ENCODE results near the gene SAMD11.
"Not testable (repeated sequence)": the region's sequence is repeated elsewhere in the genome, so short reads cannot be mapped to it uniquely, and the experiment has no call there.

The SAMD11 gene, protein sequence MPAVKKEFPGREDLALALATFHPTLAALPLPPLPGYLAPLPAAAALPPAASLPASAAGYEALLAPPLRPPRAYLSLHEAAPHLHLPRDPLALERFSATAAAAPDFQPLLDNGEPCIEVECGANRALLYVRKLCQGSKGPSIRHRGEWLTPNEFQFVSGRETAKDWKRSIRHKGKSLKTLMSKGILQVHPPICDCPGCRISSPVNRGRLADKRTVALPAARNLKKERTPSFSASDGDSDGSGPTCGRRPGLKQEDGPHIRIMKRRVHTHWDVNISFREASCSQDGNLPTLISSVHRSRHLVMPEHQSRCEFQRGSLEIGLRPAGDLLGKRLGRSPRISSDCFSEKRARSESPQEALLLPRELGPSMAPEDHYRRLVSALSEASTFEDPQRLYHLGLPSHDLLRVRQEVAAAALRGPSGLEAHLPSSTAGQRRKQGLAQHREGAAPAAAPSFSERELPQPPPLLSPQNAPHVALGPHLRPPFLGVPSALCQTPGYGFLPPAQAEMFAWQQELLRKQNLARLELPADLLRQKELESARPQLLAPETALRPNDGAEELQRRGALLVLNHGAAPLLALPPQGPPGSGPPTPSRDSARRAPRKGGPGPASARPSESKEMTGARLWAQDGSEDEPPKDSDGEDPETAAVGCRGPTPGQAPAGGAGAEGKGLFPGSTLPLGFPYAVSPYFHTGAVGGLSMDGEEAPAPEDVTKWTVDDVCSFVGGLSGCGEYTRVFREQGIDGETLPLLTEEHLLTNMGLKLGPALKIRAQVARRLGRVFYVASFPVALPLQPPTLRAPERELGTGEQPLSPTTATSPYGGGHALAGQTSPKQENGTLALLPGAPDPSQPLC

DNA sequence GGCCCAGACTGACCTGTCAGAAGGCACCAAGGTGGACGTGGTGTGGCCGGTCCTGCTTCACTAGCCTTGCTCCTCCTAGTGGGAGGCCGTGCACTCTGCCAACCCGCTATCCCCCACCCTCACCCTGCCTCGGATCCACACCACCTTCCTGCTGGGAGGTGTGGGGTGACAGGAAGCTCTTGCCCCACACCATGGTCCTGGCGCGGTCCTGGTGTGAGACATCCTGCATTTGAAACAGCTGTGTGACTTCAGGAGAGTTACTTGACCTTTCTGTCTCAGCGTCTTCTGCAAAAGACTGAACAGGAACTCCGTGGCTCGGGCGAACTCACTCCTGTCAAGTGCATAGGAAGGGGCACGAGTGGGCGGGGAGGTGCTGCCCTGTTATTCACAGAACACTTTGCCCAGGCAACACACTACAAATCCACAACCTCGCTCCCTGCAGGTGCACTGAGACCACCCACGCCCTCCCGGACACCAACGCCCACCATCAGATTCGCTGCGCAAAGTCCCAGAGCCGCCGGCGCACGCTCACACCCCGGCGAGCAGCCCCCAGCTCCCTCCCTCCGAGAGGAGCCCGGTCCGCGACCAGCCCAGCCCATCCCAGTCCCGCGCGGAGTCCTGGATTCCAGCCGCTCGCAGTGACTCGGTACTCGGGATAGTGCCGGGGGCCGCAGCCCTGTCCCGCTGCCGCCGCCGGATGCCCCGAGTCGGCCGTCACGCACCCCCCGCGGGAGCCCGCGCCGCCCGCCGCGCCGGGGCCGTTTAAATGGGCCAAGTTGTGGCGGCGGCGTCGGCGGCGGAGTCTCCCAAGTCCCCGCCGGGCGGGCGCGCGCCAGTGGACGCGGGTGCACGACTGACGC lies at the start of gene SAMD11:
Gene SAMD11, plus strand, starts transcription at position 793 of the 860 bp plus-strand sequence. CDS start 509 bp downstream, outside the sequence.
- peak; percentile 28 for DNase-seq

DNA sequence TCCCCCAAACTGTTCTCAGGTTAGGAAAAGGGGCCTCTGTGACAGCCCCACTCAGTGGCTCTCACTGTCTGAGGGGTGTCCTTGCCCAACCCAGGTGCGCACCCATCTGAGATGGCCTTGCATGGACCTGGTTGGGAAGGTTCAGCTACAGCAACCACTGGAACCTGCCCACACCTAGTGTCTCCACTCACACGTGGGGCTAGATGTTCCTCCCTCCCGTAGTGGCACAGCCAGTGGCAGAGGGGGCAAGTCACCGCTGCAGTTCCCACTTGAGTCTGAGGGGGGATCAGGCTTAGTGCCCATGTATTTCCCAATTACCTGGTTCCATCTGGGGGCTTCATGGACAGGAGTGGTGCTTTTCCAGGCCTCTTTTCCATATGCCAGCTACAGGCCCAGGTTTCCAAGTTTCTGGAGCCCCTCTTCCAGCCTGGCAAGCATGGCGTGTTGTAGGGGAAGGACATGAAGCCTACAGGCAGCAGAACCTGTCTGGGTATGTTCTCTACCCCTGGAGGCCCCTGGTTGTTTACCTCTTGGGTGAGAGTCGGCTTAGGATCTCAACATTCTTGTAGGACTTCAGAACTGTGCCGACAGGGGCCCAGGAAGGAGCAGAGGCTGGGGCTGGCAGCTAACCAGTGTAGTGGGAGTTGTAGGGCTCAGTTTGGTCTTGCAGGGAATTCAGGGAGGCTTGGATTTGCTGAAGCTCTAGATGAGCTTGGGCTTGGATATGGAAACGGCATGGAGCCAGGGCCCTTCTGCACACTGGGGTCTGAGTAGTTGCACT lies 47.1 kb upstream of the SAMD11 start:
- DNase-seq: not testable (repeated sequence)

DNA sequence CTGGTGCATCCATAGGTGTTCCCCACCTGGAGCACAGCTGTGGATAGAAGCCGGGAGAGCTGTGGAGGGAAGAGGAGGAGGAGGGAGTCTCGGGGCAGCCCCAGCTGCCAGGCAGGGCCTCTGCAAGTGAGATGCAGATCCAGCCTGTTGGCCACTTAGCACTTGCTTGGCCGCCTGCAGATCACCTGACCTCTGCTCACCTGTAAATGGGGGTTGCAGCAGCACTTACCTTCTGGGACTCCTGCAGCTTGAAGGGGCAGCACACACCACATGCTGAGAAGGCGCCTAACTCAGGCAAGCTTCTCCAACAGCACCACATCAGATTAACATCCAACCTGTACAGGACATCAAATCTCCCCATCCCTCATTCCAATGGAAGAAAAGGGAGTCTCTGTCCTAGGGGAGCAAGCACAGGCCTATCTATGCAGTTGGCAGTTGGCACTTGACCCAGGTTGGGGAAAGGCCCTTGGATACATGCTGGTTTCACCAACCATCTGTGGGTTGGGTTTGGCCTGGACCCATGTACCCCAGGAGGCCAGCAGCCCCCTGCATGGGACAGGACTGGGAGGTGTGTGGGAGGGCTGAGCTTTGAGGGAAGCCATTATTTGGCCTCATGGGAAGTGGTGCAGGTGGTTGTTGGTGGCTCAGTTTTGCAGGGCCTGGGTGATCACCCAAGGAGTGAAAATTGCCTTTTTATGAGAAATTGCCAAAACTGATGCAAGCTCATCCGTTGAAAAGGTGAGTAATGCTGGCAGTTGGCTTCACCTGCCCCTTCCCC lies 46.3 kb upstream of the SAMD11 start:
- DNase-seq: not testable (repeated sequence)

DNA sequence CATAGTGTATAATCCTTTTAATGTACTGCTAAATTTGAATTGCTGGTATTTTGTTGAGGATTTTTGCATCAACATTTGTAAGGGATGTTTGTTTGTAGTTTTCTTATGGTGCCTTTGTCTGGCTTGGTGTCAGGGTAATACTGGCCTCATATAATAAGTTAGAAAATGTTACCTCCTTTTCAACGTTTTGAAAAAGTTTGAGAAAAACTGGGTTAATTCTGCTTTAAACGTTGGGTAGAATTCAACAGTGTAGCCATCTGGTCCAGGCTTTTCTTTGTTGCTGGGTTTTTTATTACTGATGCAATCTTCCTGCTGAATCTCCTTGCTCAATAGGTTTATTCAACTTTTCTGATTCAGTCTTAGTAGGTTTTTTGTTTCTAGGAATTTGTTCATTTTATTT lies 43.2 kb upstream of the SAMD11 start:
- not testable (repeated sequence) for DNase-seq

DNA sequence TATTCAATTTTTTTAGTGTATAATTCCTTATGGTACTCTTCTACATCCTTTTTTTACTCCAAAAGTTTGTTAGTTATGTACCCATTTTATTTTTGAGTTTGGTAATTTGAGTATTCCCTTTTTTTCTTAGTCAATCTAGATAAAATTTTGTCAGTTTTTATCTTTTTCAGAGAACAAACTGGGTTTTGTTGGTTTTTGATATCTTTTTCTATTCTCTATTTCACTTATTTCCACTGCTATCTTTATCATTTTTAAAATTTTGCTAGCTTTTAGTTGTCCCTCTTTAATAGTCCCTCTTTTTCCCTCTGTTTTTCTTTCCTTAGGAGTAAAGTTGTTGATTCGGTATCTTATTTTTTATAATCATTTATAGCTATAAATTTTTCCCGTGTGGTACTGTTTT lies 42.8 kb upstream of the SAMD11 start:
- not testable (repeated sequence) for DNase-seq

DNA sequence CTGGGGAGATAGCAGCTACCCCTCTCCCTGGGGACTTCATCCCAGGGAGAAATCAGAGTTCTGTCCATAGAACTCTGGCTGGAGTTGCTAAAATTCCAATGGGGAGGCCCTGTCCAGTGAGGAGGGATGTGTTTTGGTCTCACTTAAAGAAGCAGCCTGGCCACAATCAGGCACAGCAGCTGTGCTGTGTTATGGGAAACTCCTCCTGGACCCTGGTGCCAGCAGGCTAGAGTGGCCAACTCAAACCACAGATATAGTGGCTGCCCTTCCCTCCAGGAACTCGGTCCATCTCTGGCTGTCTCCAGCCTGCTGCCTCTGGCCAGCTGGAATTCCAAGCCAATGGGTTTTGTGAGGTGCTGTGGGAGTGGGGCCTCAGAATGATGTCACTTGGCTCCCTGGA lies 37.4 kb upstream of the SAMD11 start:
- DNase-seq: no peak

DNA sequence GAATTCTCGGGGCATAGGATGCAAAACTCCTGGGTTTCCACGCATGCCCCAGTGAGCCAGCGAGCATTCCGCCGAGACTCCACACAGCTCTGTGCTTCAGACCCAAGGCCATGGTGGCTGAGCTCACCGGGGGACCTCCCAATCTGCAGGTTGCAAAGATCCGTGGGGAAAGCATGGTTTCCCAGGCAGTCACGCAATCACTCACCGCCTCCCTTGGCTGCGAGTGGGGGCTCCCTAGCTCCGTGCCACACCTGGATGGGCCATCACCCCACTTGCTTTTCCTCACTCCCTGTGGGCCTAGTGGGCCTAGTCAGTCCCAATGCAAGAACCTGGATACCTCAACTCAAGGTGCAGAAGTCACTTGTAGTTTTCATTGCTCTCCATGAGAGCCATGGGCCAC lies 37.0 kb upstream of the SAMD11 start:
- no peak for DNase-seq

DNA sequence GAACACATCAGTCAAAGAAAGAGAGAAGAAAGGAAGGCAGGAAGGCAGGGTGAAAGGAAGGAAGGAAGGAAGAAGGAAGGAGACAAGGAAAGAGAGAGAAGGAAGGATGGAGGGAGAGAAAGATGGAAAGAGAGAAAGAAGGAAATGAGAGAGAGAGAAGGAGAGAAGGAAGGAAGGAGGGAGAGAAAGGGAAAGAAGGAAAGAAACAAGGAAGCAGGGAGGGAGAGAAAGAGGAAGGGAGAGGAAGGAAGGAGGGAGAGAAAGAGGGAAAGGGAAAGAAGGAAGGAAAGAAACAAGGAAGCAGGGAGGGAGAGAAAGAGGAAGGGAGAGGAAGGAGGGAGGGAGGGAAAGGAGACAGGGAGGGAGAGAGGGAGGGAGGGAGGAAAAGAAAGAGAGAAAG lies 35.4 kb upstream of the SAMD11 start:
- DNase-seq: no peak

DNA sequence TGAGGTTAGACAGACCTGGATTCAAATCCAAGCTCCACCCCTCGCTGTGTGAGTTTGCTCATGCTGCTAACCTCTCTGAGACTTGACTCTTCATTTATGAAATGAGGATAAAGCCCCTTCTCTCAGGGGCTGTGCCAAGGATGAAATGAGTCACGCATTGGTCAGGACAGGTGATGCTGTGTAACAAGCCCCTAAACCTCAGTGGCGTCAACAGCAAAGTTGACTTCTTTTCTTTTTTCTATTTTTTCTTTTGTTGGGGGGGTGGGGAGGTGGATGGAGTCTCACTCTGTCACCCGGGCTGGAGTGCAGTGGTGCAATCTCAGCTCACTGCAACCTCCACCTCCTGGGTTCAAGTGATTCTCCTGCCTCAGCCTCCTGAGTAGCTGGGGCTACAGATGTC lies 33.9 kb upstream of the SAMD11 start:
- not testable (repeated sequence) for DNase-seq

DNA sequence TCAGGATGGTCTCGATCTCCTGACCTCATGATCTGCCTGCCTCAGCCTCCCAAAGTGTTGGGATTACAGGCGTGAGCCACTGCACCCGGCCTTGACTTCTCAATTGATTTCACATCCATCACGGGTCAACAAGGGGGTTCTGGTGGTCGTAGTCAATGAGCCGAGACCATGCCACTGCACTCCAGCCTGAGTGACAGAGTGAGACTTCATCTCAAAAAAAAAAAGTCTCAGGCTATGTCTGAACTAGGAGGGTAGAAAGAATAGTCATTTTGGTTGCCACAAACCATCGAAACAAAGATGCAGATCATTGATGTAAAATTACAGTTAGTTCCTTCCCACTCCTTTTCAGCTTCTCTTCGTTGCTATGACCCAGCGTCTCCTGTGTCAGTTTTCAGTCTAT lies 33.5 kb upstream of the SAMD11 start:
- not testable (repeated sequence) for DNase-seq

DNA sequence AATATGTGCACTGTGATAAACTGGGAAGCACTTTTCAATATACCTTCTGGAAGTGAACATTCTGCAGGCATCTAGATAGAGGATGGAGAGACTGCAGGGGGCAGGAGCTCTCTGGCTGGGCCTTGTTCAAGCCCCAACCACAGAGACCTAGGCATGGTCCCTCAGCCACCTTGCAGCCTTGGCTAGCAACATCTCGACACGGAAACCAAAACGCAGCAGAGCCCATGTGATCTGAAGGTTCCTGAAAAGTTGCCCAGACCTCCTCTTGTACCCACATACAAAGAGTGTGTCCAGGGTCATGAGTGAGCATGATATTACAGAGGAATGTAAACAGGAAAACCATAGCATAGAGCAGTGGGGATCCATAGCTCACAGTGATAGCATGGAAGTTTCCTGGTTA lies 33.1 kb upstream of the SAMD11 start:
- no peak for DNase-seq

DNA sequence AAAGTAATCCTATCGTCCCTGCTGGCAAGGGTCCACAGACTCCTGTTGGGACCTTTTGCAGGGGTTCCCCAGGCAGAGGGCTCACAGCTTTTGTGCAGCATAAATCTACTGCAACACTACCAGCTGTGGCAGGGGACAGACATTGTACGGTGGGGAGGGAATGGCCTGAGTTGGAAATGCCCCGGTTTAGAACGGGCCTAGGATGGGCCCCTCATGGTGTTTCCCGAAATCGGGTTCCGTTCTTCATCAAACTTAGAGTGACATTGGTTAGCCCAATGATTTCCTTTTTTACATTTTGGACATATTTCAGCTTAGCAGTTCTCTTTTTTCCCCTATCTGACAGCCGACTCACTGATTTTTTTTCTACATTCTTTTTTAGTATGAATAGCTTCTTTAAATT lies 26.5 kb upstream of the SAMD11 start:
- no peak for DNase-seq

DNA sequence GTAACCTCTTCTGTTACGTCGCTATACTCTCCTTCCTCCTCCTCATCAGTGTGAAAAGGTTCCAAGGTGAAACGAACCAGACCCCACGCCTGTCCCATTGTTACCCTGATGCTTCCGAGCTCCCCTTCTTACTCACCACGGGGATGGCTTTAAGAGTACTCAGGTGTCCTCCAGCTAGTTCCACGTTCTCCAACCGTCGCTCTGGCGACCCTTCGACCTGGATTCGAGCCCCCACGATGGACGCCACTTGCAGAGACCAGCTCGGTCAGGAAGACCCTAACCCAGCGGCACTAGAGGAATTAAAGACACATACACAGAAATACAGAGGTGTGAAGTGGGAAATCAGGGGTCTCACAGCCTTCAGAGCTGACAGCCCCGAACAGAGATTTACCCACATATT lies 25.8 kb upstream of the SAMD11 start:
- DNase-seq: not testable (repeated sequence)

DNA sequence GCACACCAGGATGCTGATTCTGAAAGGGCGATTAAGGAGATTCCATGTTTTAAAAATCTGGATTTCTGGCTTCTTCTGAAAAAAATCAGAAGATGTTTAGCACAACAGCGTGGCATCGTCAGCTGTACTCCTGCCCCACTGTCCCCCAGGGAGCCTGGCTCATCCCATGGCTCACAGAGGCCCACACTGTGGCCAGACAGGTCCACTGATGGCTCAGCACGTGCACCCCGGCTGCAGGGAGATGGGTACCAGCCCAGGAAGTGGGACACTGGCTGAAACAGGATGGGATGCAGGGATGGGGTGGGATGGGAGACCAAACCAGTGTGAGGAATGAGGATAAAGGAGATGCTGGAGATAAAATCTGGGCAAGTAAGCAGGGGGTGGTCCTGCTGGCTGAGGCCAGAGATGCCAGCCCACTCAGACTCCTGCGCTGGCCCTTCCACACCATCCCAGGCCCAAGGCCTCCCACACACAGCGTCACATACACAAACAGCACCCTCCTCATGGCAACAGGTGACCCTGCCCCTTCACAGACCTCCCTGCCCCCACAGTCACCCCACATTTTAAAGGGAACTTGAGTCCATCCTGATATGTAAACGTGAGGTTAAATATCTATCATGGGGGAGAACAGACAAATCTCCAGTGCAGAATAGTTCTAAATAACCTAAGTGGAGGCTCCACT lies 23.9 kb upstream of the SAMD11 start:
- DNase-seq: no peak

DNA sequence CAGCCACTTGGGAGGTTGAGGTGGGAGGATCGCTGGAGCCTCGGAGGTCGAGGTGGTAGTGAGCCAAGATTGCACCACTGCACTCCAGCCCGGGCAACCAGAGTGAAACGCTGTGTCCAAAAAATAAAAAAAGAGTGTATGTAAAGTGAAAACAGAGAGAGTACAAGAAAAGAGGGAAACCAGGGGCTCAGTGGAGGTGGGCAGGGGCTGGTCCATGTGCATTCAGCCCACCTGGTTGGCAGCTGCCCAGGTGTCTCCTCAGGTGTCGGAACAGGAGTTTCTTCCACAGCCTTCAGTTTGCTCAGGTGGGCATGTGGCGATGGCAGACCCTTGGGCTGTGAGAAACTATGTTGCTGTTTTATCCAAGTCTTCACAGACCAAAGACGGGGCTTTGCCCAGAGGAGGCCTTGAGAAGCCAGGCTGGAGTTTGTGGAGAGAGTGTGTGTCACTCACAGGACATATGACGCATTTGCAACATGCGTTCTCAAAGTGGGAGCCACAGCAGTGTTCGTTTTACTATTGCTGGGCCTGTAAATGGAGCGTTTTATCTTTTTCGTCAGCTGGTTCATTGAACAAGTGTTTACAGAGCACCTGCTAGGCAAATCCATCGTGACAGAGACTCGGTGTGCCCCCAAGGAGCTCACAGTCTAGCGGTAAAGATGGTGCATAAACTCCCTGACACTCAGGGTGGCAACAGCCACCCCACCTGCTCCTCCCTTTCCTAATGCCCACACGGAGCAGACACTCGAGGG lies 22.4 kb upstream of the SAMD11 start:
- DNase-seq: no peak

DNA sequence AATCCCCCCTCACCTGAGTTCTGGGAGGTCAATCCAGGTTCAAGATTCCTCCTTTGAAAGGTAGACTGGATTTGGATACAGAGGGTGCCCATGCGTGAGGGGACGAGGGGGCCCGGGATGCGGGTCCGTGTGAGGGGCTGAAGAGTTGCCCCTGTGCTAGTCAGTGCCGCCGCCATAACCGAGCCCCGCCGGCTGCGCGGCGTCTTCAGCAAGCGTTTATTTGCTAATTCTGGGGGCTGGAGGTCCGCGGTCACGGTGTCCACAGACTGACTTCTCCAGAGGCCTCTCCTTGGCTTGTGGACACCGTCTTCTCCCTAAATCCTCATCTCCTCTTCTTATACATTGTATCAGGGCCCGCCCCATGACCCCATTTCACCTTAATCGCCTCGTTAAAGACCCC lies 20.9 kb upstream of the SAMD11 start:
- DNase-seq: no peak

DNA sequence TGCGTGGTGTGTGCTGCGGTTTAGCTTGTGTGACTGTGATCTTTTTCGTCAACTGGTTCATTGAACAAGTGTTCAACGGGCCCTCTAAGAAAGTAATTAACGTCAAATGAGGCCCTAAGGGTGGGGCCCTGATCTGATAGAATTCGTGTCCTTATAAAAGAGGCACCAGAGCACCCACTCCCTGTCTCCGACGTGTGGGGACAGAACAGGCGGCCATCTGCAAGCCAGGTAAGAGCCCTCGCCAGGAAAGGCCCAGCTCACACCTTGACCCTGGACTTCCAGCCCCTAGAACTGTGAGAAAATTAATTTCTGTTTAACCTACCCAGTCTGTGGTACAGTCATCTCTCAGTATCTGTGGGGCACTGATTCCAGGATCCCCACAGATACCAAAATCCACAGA lies 20.4 kb upstream of the SAMD11 start:
- DNase-seq: no peak

DNA sequence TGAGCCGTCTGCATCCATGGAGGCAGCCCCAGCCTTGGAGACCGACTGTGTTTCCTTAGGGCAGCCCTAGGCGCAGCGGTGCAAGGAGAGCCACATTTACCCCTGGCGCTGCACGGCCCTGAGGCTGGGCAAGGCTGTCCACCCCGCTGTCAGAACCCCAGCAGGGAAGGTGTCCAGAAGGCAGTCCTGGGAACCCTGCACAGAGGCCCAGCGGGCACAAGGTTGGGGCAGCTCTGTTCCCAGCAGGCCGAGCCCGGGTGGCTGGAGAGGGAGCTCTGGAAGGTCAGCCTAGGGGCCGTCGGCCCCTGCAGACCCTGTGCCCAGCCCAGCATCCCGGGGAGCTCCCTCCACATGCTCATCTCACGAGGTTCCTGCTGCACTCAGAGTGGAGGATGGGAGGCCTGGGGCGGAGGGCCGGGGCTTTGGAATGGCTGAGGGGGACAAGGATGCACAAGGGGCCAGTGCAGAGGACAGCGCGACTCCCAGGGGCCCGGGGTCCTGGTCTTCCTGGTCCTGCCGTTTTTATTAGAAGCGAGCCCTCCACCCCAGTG lies 19.9 kb upstream of the SAMD11 start:
- no peak for DNase-seq

DNA sequence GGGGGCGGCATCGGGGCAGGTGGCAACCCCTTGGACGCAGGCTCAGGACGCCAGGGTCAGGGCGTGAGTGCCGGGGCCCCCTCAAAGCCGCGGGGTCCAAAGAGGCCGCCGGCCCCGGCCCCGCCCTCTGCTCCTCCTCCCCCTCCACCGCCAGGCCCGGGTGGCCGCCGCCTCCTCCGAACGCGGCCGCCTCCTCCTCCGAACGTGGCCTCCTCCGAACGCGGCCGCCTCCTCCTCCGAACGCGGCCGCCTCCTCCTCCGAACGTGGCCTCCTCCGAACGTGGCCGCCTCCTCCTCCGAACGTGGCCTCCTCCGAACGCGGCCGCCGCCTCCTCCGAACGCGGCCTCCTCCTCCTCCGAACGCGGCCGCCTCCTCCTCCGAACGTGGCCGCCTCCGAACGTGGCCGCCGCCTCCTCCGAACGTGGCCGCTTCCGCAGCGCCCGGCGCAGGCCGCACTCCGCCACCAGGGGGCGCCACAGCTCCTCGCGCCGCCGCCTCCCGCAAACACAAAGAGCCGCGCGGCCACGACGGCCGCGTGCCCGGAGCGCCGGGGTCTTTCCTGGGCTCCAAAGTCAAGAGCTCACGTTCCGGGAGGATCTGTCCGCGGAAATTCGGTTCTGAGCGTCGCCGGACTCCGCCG lies 19.3 kb upstream of the SAMD11 start:
- peak; percentile 67 for DNase-seq

Data from MV-4-11 (cell line).